ENCODE measurements around the gene IGLL1. TPM values are rescaled to one million over a fixed set of nuclear protein-coding genes. Genes with fewer than 3 reads are reported as not detected.
"Not testable (repeated sequence)": the region's sequence is repeated elsewhere in the genome, so short reads cannot be mapped to it uniquely, and the experiment has no call there.

The IGLL1 gene
- total RNA-seq, 6 experiments from 2014 or later: not detected

DNA sequence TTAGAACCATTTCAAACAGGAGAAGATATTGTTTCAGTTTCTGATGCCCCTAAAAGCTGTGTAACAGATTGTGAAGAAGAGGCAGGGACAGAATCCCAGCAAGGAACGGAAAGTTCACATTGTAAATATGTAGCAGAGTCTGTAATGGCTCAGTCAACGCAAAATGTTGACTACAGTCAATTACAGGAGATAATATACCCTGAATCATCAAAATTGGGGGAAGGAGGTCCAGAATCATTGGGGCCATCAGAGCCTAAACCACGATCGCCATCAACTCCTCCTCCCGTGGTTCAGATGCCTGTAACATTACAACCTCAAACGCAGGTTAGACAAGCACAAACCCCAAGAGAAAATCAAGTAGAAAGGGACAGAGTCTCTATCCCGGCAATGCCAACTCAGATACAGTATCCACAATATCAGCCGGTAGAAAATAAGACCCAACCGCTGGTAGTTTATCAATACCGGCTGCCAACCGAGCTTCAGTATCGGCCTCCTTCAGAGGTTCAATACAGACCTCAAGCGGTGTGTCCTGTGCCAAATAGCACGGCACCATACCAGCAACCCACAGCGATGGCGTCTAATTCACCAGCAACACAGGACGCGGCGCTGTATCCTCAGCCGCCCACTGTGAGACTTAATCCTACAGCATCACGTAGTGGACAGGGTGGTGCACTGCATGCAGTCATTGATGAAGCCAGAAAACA is 40.8 kb downstream of the IGLL1 start:
- H3K36me3 Mint-ChIP-seq (ENCODE audit: low read depth): no peaks in the 10 kb centered on the region
- peak overlapping the region; percentile 61 for H3K4me3 Mint-ChIP-seq
- peaks cover 6% of the 10 kb centered on the region; the same call in 1 of the 2 replicates for H3K27me3 Mint-ChIP-seq (ENCODE audit: insufficient read depth)
- H3K4me1 Mint-ChIP-seq (ENCODE audit: low read depth): peaks cover 40% of the 10 kb centered on the region
- DNase-seq: peak; percentile 66
- TF ChIP-seq, protein P1, sequence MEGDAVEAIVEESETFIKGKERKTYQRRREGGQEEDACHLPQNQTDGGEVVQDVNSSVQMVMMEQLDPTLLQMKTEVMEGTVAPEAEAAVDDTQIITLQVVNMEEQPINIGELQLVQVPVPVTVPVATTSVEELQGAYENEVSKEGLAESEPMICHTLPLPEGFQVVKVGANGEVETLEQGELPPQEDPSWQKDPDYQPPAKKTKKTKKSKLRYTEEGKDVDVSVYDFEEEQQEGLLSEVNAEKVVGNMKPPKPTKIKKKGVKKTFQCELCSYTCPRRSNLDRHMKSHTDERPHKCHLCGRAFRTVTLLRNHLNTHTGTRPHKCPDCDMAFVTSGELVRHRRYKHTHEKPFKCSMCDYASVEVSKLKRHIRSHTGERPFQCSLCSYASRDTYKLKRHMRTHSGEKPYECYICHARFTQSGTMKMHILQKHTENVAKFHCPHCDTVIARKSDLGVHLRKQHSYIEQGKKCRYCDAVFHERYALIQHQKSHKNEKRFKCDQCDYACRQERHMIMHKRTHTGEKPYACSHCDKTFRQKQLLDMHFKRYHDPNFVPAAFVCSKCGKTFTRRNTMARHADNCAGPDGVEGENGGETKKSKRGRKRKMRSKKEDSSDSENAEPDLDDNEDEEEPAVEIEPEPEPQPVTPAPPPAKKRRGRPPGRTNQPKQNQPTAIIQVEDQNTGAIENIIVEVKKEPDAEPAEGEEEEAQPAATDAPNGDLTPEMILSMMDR (IDR thresholded peaks at IDR 0.05): peak; percentile 87
- no peaks in the 10 kb centered on the region for H3K9me3 Mint-ChIP-seq
- H3K27ac Mint-ChIP-seq: no peak overlapping the region; the same call in 1 of the 2 replicates

- peaks cover 40% of the 10 kb centered on the region for H3K4me1 Mint-ChIP-seq (ENCODE audit: low read depth)
- not testable (repeated sequence) for H3K4me3 Mint-ChIP-seq; H3K9me3 Mint-ChIP-seq; H3K36me3 Mint-ChIP-seq (ENCODE audit: low read depth); H3K27ac Mint-ChIP-seq; DNase-seq; H3K27me3 Mint-ChIP-seq (ENCODE audit: insufficient read depth)
Observed at GRCh38 chr22:23538696-23539030, 41.4 kb downstream of the IGLL1 start.

GRCh38 chr22:23537830-23538695 is 42.0 kb downstream of the IGLL1 start:
- H3K27me3 Mint-ChIP-seq (ENCODE audit: insufficient read depth); H3K36me3 Mint-ChIP-seq (ENCODE audit: low read depth); H3K4me3 Mint-ChIP-seq; DNase-seq; H3K27ac Mint-ChIP-seq; H3K9me3 Mint-ChIP-seq: not testable (repeated sequence)
- H3K4me1 Mint-ChIP-seq (ENCODE audit: low read depth): peaks cover 35% of the 10 kb centered on the region

GRCh38 chr22:23537416-23537815 is 42.7 kb downstream of the IGLL1 start:
- peaks cover 29% of the 10 kb centered on the region for H3K4me1 Mint-ChIP-seq (ENCODE audit: low read depth)
- TF ChIP-seq, protein P1 (IDR thresholded peaks at IDR 0.05): no peak
- H3K4me3 Mint-ChIP-seq: no peak overlapping the region
- H3K36me3 Mint-ChIP-seq (ENCODE audit: low read depth): no peaks in the 10 kb centered on the region
- no peak overlapping the region for H3K27ac Mint-ChIP-seq
- DNase-seq: no peak
- no peaks in the 10 kb centered on the region for H3K9me3 Mint-ChIP-seq
- peaks cover 6% of the 10 kb centered on the region for H3K27me3 Mint-ChIP-seq (ENCODE audit: insufficient read depth)

- H3K27me3 Mint-ChIP-seq (ENCODE audit: insufficient read depth): peaks cover 6% of the 10 kb centered on the region
- H3K36me3 Mint-ChIP-seq (ENCODE audit: low read depth): no peaks in the 10 kb centered on the region
- no peak overlapping the region for H3K27ac Mint-ChIP-seq
- peaks cover 23% of the 10 kb centered on the region for H3K4me1 Mint-ChIP-seq (ENCODE audit: low read depth)
- H3K4me3 Mint-ChIP-seq: no peak overlapping the region
- no peak for DNase-seq
- no peaks in the 10 kb centered on the region for H3K9me3 Mint-ChIP-seq
- TF ChIP-seq, protein P1 (IDR thresholded peaks at IDR 0.05): no peak
Observed at GRCh38 chr22:23536821-23537345, 43.2 kb downstream of the IGLL1 start.

DNA sequence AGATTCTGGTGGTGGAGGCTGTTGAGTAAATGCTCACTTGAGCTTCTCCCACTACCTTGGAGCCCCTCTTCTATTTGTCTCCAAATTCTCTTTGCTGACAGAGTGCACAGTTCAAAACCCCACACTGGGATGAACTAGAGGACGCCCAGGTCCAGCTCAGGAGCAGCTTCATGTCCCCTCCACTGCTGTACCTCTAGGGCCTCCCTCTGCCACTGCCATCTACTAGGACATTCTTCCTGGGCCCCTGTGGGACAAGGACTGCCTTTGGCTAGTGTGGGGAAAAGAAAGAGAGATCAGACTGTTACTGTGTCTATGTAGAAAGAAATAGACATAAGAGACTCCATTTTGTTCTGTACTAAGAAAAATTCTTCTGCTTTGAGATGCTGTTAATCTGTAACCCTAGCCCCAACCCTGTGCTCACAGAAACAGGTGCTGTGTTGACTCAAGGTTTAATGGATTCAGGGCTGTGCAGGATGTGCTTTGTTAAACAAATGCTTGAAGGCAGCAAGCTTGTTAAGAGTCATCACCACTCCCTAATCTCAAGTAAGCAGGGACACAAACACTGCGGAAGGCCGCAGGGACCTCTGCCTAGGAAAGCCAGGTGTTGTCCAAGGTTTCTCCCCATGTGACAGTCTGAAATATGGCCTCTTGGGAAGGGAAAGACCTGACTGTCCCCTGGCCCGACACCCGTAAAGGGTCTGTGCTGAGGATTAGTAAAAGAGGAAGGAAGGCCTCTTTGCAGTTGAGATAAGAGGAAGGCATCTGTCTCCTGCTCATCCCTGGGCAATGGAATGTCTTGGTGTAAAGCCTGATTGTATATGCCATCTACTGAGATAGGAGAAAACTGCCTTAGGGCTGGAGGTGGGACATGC is 44.1 kb downstream of the IGLL1 start:
- H3K4me3 Mint-ChIP-seq: not testable (repeated sequence)

More for the DNA sequence above, 44.1 kb downstream of the IGLL1 start:
- H3K9me3 Mint-ChIP-seq; H3K36me3 Mint-ChIP-seq (ENCODE audit: low read depth); H3K27ac Mint-ChIP-seq; DNase-seq; H3K27me3 Mint-ChIP-seq (ENCODE audit: insufficient read depth): not testable (repeated sequence)
- peaks cover 20% of the 10 kb centered on the region for H3K4me1 Mint-ChIP-seq (ENCODE audit: low read depth)
